Loucy (cell line): ENCODE results near the gene PHLDB1.
A peak's percentile ranks its signal among the peaks of the same experiment; 100 is the strongest.

Source experiments
- H2AFZ ChIP-seq: fragments of 200-600 bp; sonication (generic); 2 replicates; pipeline ENCODE4 v1.6.0; 2016; ENCODE audit warnings: antibody characterized with exemption, mild to moderate bottlenecking, low read length, moderate library complexity
- H3F3A ChIP-seq: fragments of 200-600 bp; 2 replicates; pipeline ENCODE4 v1.6.0; 2016; ENCODE audit warnings: antibody characterized with exemption, low read depth, mild to moderate bottlenecking
- H3K27me3 ChIP-seq: fragments of 200-600 bp; sonication (generic); 2 replicates; pipeline ENCODE4 v1.6.1; 2014; ENCODE audit warnings: low read length, mild to moderate bottlenecking; ENCODE audit not compliant: insufficient read depth, poor library complexity, severe bottlenecking
- H3K36me3 ChIP-seq: fragments of 200-600 bp; sonication (generic); 2 replicates; pipeline ENCODE4 v1.6.1; 2016; ENCODE audit warnings: low read length; ENCODE audit not compliant: insufficient read depth
- H3K4me1 ChIP-seq: fragments of 200-600 bp; sonication (generic); 2 replicates; pipeline ENCODE4 v1.5.1; 2014; ENCODE audit warnings: low read length, mild to moderate bottlenecking; ENCODE audit not compliant: insufficient read depth, poor library complexity, severe bottlenecking
- H3K4me2 ChIP-seq: fragments of 200-600 bp; sonication (generic); 2 replicates; pipeline ENCODE4 v1.6.0; 2014; ENCODE audit warnings: antibody characterized with exemption, low read length, low read depth, mild to moderate bottlenecking; ENCODE audit not compliant: poor library complexity, severe bottlenecking
- H3K4me3 ChIP-seq: fragments of 200-600 bp; sonication (generic); 2 replicates; pipeline ENCODE4 v1.5.1; 2014; ENCODE audit warnings: low read length, mild to moderate bottlenecking, mixed read lengths; ENCODE audit not compliant: poor library complexity, severe bottlenecking
- H3K79me2 ChIP-seq: fragments of 200-600 bp; sonication (generic); 2 replicates; pipeline ENCODE4 v1.6.1; 2014; ENCODE audit warnings: low read length; ENCODE audit not compliant: insufficient read depth
- H3K9ac ChIP-seq: fragments of 200-600 bp; sonication (generic); 2 replicates; pipeline ENCODE4 v1.6.0; 2014; ENCODE audit warnings: mild to moderate bottlenecking, low read depth, low read length, moderate library complexity; ENCODE audit not compliant: poor library complexity, severe bottlenecking
- H3K9me2 ChIP-seq: fragments of 200-600 bp; sonication (generic); replicated peaks from 2 replicates; pipeline ENCODE4 v1.6.1; 2016; ENCODE audit warnings: low read depth, low read length, mixed read lengths
- H3K9me3 ChIP-seq: fragments of 200-600 bp; sonication (generic); 2 replicates; pipeline ENCODE4 v1.6.1; 2014; ENCODE audit warnings: mild to moderate bottlenecking, antibody characterized with exemption, low read length, low read depth; ENCODE audit not compliant: insufficient read depth
- H4K20me1 ChIP-seq: fragments of 200-600 bp; sonication (generic); 2 replicates; pipeline ENCODE4 v1.6.0; 2014; ENCODE audit warnings: antibody characterized with exemption, low read length, mild to moderate bottlenecking; ENCODE audit not compliant: insufficient read depth, poor library complexity, severe bottlenecking
- EZH2phosphoT487 ChIP-seq: fragments of 200-600 bp; IDR thresholded peaks from 2 replicates; pipeline ENCODE4 v1.6.1; 2018; ENCODE audit warnings: antibody characterized with exemption, mild to moderate bottlenecking, moderate library complexity, borderline replicate concordance
- TF ChIP-seq, protein P1 (sequence below): fragments of 200-600 bp; sonication (generic); conservative IDR thresholded peaks from 2 replicates; pipeline ENCODE4 v1.5.1; 2014; ENCODE audit warnings: mild to moderate bottlenecking, antibody characterized with exemption, low read length

Gene PHLDB1

DNA sequence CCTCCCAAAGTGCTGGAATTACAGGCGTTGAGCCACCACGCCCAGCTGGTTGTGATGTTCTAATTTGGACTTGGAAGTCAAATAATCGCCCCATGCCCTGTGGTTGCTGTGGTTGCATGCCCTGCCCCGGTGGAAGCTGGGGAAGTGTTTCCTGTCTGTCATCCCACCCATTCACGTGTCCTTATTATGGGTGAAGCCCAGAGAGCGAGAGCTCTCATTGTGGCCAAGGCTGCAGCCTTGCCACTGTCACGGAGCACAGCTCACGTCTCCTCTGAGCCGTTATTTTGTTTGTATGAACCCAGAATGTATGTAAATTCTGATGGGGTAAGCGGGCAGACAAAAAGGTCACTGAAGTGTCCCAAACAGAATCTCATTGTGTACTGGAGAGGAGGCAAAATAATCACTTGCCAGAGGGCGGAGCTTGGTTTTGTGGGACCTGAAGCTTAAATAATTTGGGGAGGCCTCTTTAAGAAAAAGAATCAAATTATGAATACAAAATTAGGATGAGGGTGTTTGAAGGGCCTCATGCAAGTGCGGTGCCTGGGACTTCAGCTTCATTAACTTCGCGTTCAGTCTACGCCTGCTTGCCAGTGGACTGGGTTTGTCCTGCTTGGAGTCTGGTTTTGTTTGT lies 97.8 kb downstream of the PHLDB1 start:
- H3K9me2 ChIP-seq: no peaks in the 10 kb centered on the region
- H3K79me2 ChIP-seq: no peaks in the 10 kb centered on the region
- peak overlapping the region; percentile 80 for H2AFZ ChIP-seq
- H3K9ac ChIP-seq: peak overlapping the region; percentile 29
- H3K27me3 ChIP-seq: peaks cover 3% of the 10 kb centered on the region
- TF ChIP-seq EZH2phosphoT487: no peak
- TF ChIP-seq, protein P1, sequence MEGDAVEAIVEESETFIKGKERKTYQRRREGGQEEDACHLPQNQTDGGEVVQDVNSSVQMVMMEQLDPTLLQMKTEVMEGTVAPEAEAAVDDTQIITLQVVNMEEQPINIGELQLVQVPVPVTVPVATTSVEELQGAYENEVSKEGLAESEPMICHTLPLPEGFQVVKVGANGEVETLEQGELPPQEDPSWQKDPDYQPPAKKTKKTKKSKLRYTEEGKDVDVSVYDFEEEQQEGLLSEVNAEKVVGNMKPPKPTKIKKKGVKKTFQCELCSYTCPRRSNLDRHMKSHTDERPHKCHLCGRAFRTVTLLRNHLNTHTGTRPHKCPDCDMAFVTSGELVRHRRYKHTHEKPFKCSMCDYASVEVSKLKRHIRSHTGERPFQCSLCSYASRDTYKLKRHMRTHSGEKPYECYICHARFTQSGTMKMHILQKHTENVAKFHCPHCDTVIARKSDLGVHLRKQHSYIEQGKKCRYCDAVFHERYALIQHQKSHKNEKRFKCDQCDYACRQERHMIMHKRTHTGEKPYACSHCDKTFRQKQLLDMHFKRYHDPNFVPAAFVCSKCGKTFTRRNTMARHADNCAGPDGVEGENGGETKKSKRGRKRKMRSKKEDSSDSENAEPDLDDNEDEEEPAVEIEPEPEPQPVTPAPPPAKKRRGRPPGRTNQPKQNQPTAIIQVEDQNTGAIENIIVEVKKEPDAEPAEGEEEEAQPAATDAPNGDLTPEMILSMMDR: no peak
- H3K4me3 ChIP-seq: peak overlapping the region; percentile 58
- H3K36me3 ChIP-seq: no peaks in the 10 kb centered on the region
- H3K4me1 ChIP-seq: peaks cover 20% of the 10 kb centered on the region
- peak overlapping the region; percentile 82 for H3K4me2 ChIP-seq
- no peaks in the 10 kb centered on the region for H3F3A ChIP-seq
- H3K9me3 ChIP-seq: no peaks in the 10 kb centered on the region
- H4K20me1 ChIP-seq: no peaks in the 10 kb centered on the region

DNA sequence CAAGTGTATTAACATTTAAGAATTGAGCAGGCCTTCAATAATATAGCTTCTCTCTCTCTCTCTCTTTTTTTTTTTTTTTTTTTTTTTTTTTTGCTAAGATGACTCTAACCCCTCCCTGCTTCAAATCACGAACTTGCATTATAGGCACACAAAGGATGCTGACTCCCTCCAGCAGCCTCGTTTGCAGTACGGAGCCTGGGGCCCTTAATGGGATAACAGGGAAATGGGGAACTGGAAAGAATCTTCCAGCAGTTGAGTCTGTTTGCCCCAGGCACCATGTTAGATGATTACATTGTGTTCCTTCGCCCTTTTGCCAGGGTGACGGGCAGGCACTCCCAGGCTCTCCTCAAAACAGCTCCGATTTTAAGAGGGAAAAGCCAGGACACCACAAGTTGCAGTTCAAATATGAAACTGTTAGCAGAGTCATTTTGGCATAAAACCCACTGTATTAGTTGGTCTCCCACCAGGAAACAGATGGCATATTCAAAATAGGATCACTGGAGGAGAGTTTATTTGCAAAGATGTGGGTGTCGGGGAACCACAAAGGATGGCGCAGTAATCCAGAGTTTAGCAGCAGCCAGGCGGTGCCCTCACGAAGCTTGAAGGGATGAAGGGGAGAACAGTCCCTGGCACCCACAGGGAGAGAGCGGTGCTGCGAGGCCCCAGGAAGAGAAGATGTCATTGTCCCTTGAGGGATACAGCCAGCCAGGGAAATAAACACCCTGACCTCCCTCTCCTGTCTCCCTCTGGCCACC lies 98.6 kb downstream of the PHLDB1 start:
- Histone ChIP-seq H3K4me2 (peak overlapping the region; percentile 82), H3K4me3 (no peak overlapping the region), H2AFZ (peak overlapping the region; percentile 80; the same call in 1 of the 2 replicates)

DNA sequence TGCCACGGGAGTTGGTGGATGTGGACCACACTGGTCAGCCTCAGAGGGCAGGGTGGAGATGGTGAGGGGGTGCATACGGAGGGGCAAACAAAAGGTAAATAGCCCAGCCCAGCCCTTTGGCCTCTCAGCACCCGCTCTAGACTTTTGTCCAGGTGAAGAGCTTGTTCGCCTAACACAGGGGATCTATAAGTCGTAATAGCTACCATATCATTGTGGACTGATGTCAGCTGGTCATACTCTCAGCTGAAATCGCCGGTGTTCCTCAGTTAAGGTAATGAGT lies 99.1 kb downstream of the PHLDB1 start:
- Histone ChIP-seq H4K20me1 (no peaks in the 10 kb centered on the region), H3K79me2 (no peaks in the 10 kb centered on the region), H3K4me3 (no peak overlapping the region), H3F3A (no peaks in the 10 kb centered on the region), H3K9me2 (no peaks in the 10 kb centered on the region), H3K27me3 (peaks cover 3% of the 10 kb centered on the region), H3K4me1 (peaks cover 20% of the 10 kb centered on the region), H2AFZ (no peak overlapping the region), H3K36me3 (no peaks in the 10 kb centered on the region), H3K9me3 (no peaks in the 10 kb centered on the region), H3K4me2 (no peak overlapping the region), H3K9ac (no peak overlapping the region)
- TF ChIP-seq, protein P1: no peak
- TF ChIP-seq EZH2phosphoT487: no peak

More for the DNA sequence above, 98.6 kb downstream of the PHLDB1 start:
- no peaks in the 10 kb centered on the region for H4K20me1 ChIP-seq
- no peaks in the 10 kb centered on the region for H3K9me2 ChIP-seq
- no peaks in the 10 kb centered on the region for H3K79me2 ChIP-seq
- no peak overlapping the region for H3K9ac ChIP-seq
- peaks cover 3% of the 10 kb centered on the region for H3K27me3 ChIP-seq
- H3K4me1 ChIP-seq: peaks cover 20% of the 10 kb centered on the region
- H3F3A ChIP-seq: no peaks in the 10 kb centered on the region
- no peaks in the 10 kb centered on the region for H3K36me3 ChIP-seq
- H3K9me3 ChIP-seq: no peaks in the 10 kb centered on the region
- no peak for TF ChIP-seq EZH2phosphoT487
- TF ChIP-seq, protein P1: no peak
